ENCODE data around the gene COQ9. TPM values are rescaled to one million over a fixed set of nuclear protein-coding genes. Genes with fewer than 3 reads are reported as not detected.

The COQ9 gene
- total RNA-seq, 1 donor from 2014 or later: 34.1 TPM

DNA sequence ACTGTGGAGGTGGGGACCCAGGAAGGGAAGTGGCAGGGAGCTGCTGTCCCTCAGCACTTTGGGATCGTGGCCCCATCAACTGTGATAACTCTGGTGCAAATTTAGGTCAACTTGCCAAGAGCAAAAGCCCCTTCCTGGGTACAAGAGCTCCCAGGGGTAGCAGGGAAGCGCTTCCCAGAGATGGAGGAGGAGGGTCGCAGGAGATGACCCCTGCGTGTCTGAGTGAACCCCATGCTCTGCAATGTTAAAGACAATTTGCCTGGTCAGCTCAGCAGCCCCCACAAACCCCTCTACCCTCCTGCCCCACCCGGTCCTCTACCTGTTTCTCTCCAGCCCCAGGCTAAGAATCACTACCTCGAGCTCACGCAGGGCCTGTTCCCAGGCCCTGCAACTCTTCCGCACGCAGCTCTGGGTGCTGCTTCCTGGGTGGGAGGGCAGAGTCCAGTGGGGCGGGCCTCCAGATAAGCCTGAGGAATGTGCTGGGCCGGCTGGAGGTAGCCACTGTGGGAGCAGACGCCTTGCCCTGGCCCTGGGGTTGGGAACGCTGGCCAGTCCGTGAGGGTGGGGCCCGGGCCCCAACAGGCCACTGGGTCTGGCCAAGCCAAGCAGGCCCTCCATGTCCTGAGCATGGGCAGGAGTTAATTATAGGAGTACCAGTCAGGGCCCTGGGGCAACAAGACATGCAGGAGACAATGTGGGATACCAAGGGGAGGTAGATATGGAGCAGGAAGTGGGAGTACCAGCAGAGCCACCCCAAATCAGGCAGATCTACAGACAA, 32.9 kb downstream of the COQ9 start:
- DNase-seq (no peak), ATAC-seq (ENCODE audit: low read depth) (no peak)
- POLR2A ChIA-PET: interaction anchor here (0.6 to 1.0 kb wide), 2 partner anchors 16 to 158 kb away, joined by 3 to 4 read pairs; no protein-coding TSS in a partner anchor
- no peak overlapping the region for H3K27ac Mint-ChIP-seq
- intact Hi-C loops (cut with micrococcal nuclease): loop anchor here (2.0 to 5.0 kb wide), 2 partner anchors 17 to 257 kb away; partner anchors contain the start of genes KATNB1 and POLR2C
- H3K36me3 Mint-ChIP-seq (ENCODE audit: low read depth): no peaks in the 10 kb centered on the region
- H3K9me3 Mint-ChIP-seq: no peaks in the 10 kb centered on the region
- peaks cover 15% of the 10 kb centered on the region for H3K27me3 Mint-ChIP-seq
- peaks cover 38% of the 10 kb centered on the region for H3K4me1 Mint-ChIP-seq
- CTCF ChIA-PET: no interaction called here
- TF ChIP-seq, protein P1, sequence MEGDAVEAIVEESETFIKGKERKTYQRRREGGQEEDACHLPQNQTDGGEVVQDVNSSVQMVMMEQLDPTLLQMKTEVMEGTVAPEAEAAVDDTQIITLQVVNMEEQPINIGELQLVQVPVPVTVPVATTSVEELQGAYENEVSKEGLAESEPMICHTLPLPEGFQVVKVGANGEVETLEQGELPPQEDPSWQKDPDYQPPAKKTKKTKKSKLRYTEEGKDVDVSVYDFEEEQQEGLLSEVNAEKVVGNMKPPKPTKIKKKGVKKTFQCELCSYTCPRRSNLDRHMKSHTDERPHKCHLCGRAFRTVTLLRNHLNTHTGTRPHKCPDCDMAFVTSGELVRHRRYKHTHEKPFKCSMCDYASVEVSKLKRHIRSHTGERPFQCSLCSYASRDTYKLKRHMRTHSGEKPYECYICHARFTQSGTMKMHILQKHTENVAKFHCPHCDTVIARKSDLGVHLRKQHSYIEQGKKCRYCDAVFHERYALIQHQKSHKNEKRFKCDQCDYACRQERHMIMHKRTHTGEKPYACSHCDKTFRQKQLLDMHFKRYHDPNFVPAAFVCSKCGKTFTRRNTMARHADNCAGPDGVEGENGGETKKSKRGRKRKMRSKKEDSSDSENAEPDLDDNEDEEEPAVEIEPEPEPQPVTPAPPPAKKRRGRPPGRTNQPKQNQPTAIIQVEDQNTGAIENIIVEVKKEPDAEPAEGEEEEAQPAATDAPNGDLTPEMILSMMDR (IDR thresholded peaks at IDR 0.05): no peak
- H3K4me3 Mint-ChIP-seq: no peak overlapping the region

DNA sequence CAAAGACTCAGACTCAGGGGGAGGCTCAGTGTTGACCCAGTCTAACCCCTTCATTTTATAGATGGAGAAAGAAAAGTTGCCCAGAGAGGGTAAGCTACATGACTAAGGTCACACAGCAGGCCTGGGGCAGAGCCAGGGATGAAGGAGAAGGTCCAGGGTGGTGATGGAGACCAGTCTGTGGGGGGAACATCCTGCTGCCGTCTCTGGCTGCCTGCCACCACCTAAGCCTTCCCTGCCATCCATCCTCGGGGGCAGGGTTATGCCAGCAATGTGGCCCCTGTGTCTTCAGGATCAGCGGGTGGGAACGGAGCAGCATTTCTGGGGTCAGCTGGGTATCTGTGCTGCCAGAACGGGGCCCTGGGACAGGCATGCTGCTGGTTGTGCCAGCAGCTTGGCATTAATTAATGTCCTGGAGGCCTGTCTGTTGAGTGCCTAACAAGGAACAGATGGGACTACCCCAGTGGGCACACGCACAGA, 33.5 kb downstream of the COQ9 start:
- peaks cover 15% of the 10 kb centered on the region for H3K27me3 Mint-ChIP-seq
- intact Hi-C loops (cut with micrococcal nuclease): no loop called here
- ChIA-PET CTCF (interaction anchor here (0.6 kb wide), 1 partner anchor 107 kb away, joined by 3 read pairs; no protein-coding TSS in a partner anchor), POLR2A (interaction anchor here (0.6 kb wide), 1 partner anchor 159 kb away, joined by 4 read pairs; no protein-coding TSS in a partner anchor)
- TF ChIP-seq, protein P1 (IDR thresholded peaks at IDR 0.05): no peak
- H3K9me3 Mint-ChIP-seq: no peaks in the 10 kb centered on the region
- H3K27ac Mint-ChIP-seq: no peak overlapping the region
- no peaks in the 10 kb centered on the region for H3K36me3 Mint-ChIP-seq (ENCODE audit: low read depth)
- peaks cover 38% of the 10 kb centered on the region for H3K4me1 Mint-ChIP-seq
- no peak overlapping the region for H3K4me3 Mint-ChIP-seq
- DNase-seq (no peak), ATAC-seq (ENCODE audit: low read depth) (no peak)

DNA sequence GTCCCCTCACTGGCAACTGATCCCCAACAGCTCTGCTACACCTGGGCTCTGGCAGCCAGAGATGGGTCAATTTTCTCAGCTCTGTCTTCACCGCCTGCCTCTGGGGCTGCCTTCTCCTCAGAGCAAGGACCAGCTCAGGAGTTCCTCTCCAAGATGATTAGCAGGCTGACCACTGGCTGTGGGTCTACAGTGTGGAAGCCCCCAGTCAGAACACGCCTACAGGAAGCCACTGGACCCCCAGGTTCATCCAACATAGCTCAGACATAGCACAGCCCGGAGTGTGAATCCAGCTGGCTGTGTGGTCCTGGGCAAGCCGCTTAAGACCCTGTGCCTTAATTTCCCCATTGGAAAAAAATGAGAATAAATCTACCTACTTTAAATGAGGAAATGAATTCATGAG, 34.1 kb downstream of the COQ9 start:
- peaks cover 15% of the 10 kb centered on the region for H3K27me3 Mint-ChIP-seq
- H3K27ac Mint-ChIP-seq: no peak overlapping the region
- ATAC-seq (ENCODE audit: low read depth) (no peak), DNase-seq (no peak)
- TF ChIP-seq, protein P1 (IDR thresholded peaks at IDR 0.05): no peak
- no peaks in the 10 kb centered on the region for H3K36me3 Mint-ChIP-seq (ENCODE audit: low read depth)
- no peaks in the 10 kb centered on the region for H3K9me3 Mint-ChIP-seq
- H3K4me3 Mint-ChIP-seq: no peak overlapping the region
- intact Hi-C loops (cut with micrococcal nuclease): no loop called here
- peaks cover 34% of the 10 kb centered on the region for H3K4me1 Mint-ChIP-seq
- ChIA-PET POLR2A (interaction anchor here (0.9 kb wide), 1 partner anchor 34 kb away, joined by 3 read pairs; the partner anchor contains the start of genes CIAPIN1 and COQ9), CTCF (interaction anchor here (1.0 kb wide), 1 partner anchor 38 kb away, joined by 3 read pairs; no protein-coding TSS in a partner anchor)

DNA sequence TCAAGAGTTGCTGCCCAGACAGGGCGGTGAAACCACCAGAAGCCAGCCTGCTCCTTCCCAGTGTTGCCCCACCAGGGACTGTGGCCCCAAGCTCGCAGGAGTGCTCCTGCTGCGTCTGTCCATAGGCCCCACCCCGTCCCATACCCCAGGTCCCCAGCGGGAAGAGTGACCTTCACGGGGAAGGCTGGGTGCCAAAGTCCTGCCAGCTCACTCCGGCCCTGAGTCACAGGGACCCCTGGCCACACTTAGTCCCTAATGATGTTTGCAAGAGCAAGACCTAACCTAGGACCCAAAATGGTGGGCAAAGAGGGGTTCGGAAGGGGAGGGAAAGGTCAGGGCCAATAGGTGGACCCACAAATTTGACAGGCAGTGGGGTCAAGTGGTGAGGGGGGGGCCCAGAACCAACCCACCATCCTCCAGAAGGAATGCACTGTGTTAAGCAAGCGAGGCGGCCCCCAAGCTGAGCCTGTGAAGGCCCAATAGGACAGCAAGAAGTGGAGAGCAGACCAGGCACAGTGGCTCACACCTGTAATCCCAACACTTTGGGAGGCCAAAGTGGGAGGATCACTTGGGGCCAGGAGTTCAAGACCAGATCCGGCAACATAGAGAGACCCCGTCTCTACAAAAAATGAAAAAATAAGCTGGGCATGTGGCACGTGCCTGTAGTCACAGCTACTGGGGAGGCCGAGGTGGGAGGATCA, 35.7 kb downstream of the COQ9 start:
- Mint-ChIP-seq H3K4me1 (peaks cover 37% of the 10 kb centered on the region), H3K4me3 (no peak overlapping the region), H3K36me3 (ENCODE audit: low read depth) (no peaks in the 10 kb centered on the region), H3K27me3 (peaks cover 15% of the 10 kb centered on the region), H3K27ac (no peak overlapping the region), H3K9me3 (no peaks in the 10 kb centered on the region)
- TF ChIP-seq, protein P1 (IDR thresholded peaks at IDR 0.05): no peak
- intact Hi-C loops (cut with micrococcal nuclease): no loop called here
- ATAC-seq (ENCODE audit: low read depth) (no peak), DNase-seq (no peak)
- ChIA-PET POLR2A (interaction anchor here (0.7 kb wide), 1 partner anchor 10 kb away, joined by 4 read pairs; no protein-coding TSS in a partner anchor), CTCF (no interaction called here)
